Measurements from ENCODE around the gene HAVCR1.

HAVCR1 gene

GRCh38 chr5:157025093-157025698, 33.7 kb downstream of the HAVCR1 start:
- TF ChIP-seq, protein P1, sequence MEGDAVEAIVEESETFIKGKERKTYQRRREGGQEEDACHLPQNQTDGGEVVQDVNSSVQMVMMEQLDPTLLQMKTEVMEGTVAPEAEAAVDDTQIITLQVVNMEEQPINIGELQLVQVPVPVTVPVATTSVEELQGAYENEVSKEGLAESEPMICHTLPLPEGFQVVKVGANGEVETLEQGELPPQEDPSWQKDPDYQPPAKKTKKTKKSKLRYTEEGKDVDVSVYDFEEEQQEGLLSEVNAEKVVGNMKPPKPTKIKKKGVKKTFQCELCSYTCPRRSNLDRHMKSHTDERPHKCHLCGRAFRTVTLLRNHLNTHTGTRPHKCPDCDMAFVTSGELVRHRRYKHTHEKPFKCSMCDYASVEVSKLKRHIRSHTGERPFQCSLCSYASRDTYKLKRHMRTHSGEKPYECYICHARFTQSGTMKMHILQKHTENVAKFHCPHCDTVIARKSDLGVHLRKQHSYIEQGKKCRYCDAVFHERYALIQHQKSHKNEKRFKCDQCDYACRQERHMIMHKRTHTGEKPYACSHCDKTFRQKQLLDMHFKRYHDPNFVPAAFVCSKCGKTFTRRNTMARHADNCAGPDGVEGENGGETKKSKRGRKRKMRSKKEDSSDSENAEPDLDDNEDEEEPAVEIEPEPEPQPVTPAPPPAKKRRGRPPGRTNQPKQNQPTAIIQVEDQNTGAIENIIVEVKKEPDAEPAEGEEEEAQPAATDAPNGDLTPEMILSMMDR (IDR thresholded peaks at IDR 0.05): no peak

DNA sequence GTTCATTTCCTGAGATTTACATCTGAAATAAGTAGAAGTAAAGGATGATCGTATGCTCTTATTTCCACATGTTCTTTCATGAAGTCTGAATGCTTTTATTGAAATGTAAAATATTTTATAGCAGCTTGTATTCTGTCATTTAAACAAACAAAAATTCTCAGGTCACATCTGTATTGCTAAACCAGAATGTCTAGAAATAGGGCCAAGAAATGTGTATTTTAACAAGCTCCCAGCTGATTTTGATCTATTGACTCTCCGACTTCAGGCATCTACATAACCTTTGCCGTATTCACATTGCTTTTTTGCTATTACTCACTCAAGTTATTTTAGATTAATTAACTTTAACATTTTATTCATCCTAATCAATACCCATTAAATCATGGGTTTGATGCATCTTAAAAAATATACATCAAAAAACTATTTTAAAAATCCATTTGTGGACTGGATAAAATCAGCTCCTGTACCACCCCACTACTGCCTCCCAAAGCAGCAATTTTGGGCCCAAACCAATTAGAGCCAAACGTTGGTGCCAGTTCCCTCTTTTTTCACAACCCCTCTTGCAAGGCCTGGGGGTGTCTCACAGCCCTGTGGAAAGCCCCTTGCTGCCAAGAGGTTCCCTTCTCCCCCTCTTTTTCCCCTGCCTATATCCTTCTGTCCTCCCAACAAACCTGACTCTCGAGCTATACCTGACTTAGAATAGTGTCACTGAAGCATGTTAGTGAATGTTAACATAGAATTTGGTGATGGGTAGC, 34.5 kb downstream of the HAVCR1 start:
- TF ChIP-seq, protein P1 (IDR thresholded peaks at IDR 0.05): no peak

DNA sequence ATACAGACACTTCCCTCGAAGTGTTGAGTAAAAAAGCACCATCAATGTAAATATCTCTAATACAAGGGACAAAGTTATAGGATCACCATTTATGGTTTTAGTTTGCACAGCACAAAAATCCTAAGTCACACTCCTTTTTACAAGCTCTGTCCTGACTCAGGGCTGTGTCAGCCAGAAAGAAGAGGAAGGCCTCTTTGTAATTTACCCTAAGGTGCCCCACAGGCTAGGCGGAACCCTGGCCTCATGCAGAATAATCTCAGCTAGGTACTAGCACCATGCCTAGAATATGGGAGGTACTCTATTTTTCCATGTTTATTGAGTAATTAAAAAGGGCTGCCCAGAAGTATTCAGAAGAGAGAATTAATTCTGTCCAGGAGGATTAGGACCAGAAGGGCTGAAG, 36.9 kb downstream of the HAVCR1 start:
- TF ChIP-seq, protein P1 (IDR thresholded peaks at IDR 0.05): no peak

- TF ChIP-seq, protein P1 (IDR thresholded peaks at IDR 0.05): no peak
These were observed 38.2 kb downstream of the HAVCR1 start for GRCh38 chr5:157020511-157021222.

DNA sequence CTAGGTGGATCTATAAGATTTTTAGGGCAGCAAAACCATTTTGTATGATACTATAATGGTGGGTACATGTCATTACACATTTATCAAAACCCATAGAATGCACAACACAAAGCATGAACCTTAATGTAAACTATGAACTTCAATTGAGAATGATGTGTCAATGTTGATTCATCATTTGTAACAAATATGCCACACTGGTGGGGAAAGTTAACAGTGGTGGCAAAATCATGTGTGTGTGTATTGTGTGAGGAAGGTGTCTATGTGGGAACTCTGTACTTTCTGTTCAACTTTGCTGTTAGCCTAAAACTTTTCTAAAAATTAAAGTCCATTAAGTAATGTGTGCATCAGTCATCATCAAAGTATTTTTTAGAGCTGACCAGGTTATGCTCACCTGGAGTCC, 38.9 kb downstream of the HAVCR1 start:
- TF ChIP-seq, protein P1 (IDR thresholded peaks at IDR 0.05): no peak

GRCh38 chr5:157006262-157006661, 52.7 kb downstream of the HAVCR1 start:
- TF ChIP-seq, protein P1 (IDR thresholded peaks at IDR 0.05): no peak

DNA sequence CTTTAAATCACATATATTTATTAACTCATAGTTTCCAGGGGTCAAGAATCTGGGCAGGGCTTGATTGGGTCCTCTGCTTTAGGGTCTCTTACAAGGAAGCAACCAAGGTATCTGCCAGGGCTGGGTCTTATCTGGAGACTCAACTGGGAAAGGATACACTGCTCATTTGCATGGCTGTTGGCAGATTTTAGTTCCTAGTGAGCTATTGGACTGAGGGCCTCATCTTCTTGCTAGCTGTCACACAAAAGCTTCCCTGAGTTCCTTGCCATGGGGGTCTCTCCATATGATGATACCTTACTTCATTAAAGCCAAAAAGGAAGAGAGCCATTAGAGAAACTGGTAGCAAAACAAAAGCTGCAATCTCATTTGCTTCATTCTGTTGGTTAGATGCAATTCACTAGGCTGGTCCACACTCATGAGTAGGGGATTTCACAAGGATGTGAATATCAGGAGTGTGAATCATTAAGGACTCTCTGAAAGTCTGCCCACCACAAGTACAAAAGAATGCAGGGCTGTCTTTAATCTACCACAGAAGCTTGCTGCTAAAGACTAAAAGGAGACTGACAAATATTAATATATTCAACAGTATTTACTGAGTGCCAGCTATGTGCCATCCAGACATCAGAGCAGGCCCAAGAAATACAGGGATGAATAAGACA, 53.9 kb downstream of the HAVCR1 start:
- TF ChIP-seq, protein P1 (IDR thresholded peaks at IDR 0.05): no peak
